WI38 (cell line): ENCODE data around the gene PLXNA1.

Experiments used
- H3K4me3 ChIP-seq: 2 replicates; pipeline ENCODE4 v1.5.1; 2011; ENCODE audit warnings: low read depth, mild to moderate bottlenecking, control low read depth, low read length
- CTCF ChIP-seq: IDR thresholded peaks from 2 replicates; pipeline ENCODE4 v1.5.1; 2012; ENCODE audit warnings: low read depth, mild to moderate bottlenecking, control low read depth, low read length

PLXNA1 gene

GRCh38 chr3:126954141-126954842, 28.6 kb upstream of the PLXNA1 start:
- no peak for TF ChIP-seq CTCF
- H3K4me3 ChIP-seq, result no peak overlapping the region

GRCh38 chr3:126955004-126955790, 27.7 kb upstream of the PLXNA1 start:
- no peak for TF ChIP-seq CTCF
- H3K4me3 ChIP-seq, result no peak overlapping the region

- TF ChIP-seq CTCF, result no peak
- H3K4me3 ChIP-seq, result no peak overlapping the region
Observed at GRCh38 chr3:126956361-126956760, 26.6 kb upstream of the PLXNA1 start.

- H3K4me3 ChIP-seq, result no peak overlapping the region
- TF ChIP-seq CTCF, result no peak
Observed at GRCh38 chr3:126956866-126957650, 25.9 kb upstream of the PLXNA1 start.

GRCh38 chr3:126957776-126958637, 24.9 kb upstream of the PLXNA1 start:
- TF ChIP-seq CTCF, result no peak

GRCh38 chr3:126958638-126959085, 24.3 kb upstream of the PLXNA1 start:
- TF ChIP-seq CTCF, result no peak
- H3K4me3 ChIP-seq, result no peak overlapping the region

More at GRCh38 chr3:126957776-126958637, 24.9 kb upstream of the PLXNA1 start:
- H3K4me3 ChIP-seq, result no peak overlapping the region
